ENCODE data around the gene GAB3. TPM values are rescaled to one million over a fixed set of nuclear protein-coding genes. Genes with fewer than 3 reads are reported as not detected.

The GAB3 gene
- 51.8 and 65.2 TPM in 2 replicates for total RNA-seq (2011; cell fraction: chromatin; rRNA removed; ENCODE audit: low replicate concordance)
- 18.2 and 24.6 TPM in 2 replicates for total RNA-seq (2011; cell fraction: nucleolus; rRNA removed)
- total RNA-seq (2011; cell fraction: nucleoplasm; rRNA removed): 34.5 and 48.9 TPM in 2 replicates
- total RNA-seq (2014; rRNA removed) (19.8 and 20.7 TPM in 2 replicates), total RNA-seq (2014; rRNA removed; fragmentation: Illumina TruSeq; extraction: Trizol) (22.7 and 24.8 TPM in 2 replicates), total RNA-seq (2015; rRNA removed; fragmentation: Illumina TruSeq; extraction: Trizol) (16.1 TPM in 2 replicates), total RNA-seq (2021) (23.3 and 25.6 TPM in 2 replicates), polyA plus RNA-seq (2011; rRNA removed) (21.4 and 30.7 TPM in 2 replicates), polyA plus RNA-seq (2014; fragmentation: Illumina TruSeq; extraction: Trizol) (26.2 and 31.4 TPM in 2 replicates), polyA plus RNA-seq (2014; fragmentation: Nextera tagmentation; extraction: Ambion mirVana) (10 to 100 TPM; 19.3 to 20.1 TPM), polyA plus RNA-seq (2014; rRNA removed) (18.3 and 20.2 TPM in 2 replicates), polyA minus RNA-seq (2011; rRNA and poly(A)+ RNA removed) (28.3 and 33.3 TPM in 2 replicates), Bru-seq, nascent RNA (percentile 76 among the genes with signal in this experiment), BruChase-seq, experiment 1, labeled RNA remaining after a 2-hour chase (percentile 83 among the genes with signal in this experiment), BruChase-seq, experiment 2, labeled RNA remaining after a 6-hour chase (percentile 84 among the genes with signal in this experiment)
- polyA plus RNA-seq (2011; cell fraction: cytosol; rRNA removed): 16.3 and 21.7 TPM in 2 replicates
- 86.0 and 94.1 TPM in 2 replicates for polyA plus RNA-seq (2011; cell fraction: nucleus; rRNA removed)
- 13.4 and 13.5 TPM in 2 replicates for polyA plus RNA-seq (2012)
- polyA minus RNA-seq (2011; cell fraction: cytosol; rRNA and poly(A)+ RNA removed): 22.1 and 22.8 TPM in 2 replicates
- 20.6 and 33.1 TPM in 2 replicates for polyA minus RNA-seq (2011; cell fraction: nucleus; rRNA and poly(A)+ RNA removed)
- long read RNA-seq, experiment 1, full-length matches to known transcripts: 3 of 58 reads
- long read RNA-seq, experiment 1, partial matches to known transcripts: 11 of 58 reads
- long read RNA-seq, experiment 1, other reads (novel, unspliced or antisense): 44 of 58 reads
- long read RNA-seq, experiment 2, partial matches to known transcripts: 1 of 26 reads
- long read RNA-seq, experiment 2, other reads (novel, unspliced or antisense): 24 of 26 reads
- long read RNA-seq, experiment 3, partial matches to known transcripts: 0 of 6 reads
- long read RNA-seq, experiment 3, other reads (novel, unspliced or antisense): 6 of 6 reads

DNA sequence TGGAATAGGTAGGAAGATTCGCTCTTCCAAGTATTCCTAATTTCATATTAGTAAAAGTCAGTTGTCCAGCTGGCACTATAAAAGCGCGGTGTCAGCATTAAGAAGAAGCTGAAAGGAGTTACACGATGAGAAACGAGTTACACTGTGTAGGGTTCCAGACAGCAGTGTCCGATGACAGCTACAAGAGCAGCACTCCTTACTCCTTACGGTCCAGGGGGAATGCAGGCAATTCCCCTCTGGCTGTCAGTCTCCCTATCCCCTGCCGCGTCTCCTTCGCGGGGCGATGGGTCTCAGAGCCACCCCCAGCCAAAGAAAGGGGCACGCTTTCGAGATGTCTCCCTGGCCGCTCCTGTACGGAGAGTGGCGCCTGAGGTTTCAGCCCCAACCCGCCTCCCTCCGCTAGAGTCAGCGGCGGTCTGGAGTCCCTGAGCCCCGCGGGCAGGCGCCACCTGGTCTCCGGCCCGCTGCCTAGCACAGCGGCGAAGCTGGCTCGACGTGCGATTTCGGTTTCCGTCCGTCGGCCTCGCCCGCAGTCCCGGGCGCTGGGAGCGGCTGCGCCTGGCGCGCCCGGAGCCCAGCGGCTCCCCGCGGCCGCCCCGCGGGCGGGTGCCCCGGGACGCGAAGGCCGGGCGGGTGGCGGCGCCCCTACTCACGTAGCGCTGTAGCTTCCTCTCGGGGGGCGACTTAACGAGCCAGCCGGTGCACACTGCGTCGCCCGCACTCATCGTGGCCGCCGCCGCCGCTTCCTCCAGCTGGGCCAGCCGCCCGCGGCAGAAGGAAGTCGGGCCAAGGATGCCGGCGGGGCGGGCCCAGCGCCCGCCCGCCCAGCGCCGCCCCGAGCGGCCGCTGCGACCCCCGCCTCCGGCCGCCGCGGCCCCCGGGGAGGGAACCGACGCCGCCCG is at the start of gene GAB3:
GAB3 (minus strand) TSS at position 777 of the 902 bp plus-strand sequence; CDS start at position 725, 52 bp downstream.
- H3K4me3 ChIP-seq: peak within 1 kb of the TSS; percentile 69
- H3K9ac ChIP-seq (ENCODE audit: insufficient read depth in 1 of 2, low read depth in 2 of 2, low read length in 2 of 2): peak within 1 kb of the TSS; percentile 91 to 92
- H3K4me2 ChIP-seq (ENCODE audit: insufficient read depth, low read length): peak within 1 kb of the TSS; percentile 94
- H4K20me1 ChIP-seq (replicated peaks; ENCODE audit: control insufficient read depth, insufficient read depth, low read length): no peaks in the 10 kb centered on the region
- no peaks in the 10 kb centered on the region for H3K27me3 ChIP-seq (ENCODE audit: control insufficient read depth in 2 of 2, insufficient read depth in 2 of 2, low read length in 2 of 2)
- no peaks in the 10 kb centered on the region for H3K36me3 ChIP-seq (ENCODE audit: control insufficient read depth, insufficient read depth, low read length)
- H3K9me1 ChIP-seq (ENCODE audit: control insufficient read depth, insufficient read depth, low read length): no peaks in the 10 kb centered on the region
- peak within 1 kb of the TSS; percentile 81 for H2AFZ ChIP-seq (ENCODE audit: low read depth, low read length)
- peak in 3 of 4 experiments; percentile 27 to 52 (median 41) for DNase-seq (ENCODE audit: extremely low read depth in 1 of 4, low spot score in 3 of 4)
- H3K79me2 ChIP-seq (ENCODE audit: control insufficient read depth, insufficient read depth, low read length): peaks cover 47% of the 10 kb centered on the region
- intact Hi-C loops (cut with micrococcal nuclease): no loop called here
- no peaks in the 10 kb centered on the region for H3K9me3 ChIP-seq (replicated peaks; ENCODE audit: control insufficient read depth, insufficient read depth, low read depth, low read length)
- peak; percentile 61 for ATAC-seq
- H3K4me1 ChIP-seq (replicated peaks in 1 of 2; ENCODE audit: control insufficient read depth in 2 of 2, insufficient read depth in 2 of 2, low read length in 2 of 2): peaks cover 20 to 29% of the 10 kb centered on the region in 2 experiments; a peak in 3 of 5 replicates
- ChIA-PET POLR2A (interaction anchor here (0.9 to 1.8 kb wide), 5 partner anchors 10 to 26 kb away, joined by 4 to 13 read pairs (median 5); partner anchors contain the start of gene DKC1), CTCF (ENCODE audit: low intra/inter-chr PET ratio) (interaction anchor here (0.6 kb wide), 1 partner anchor 201 kb away, joined by 3 read pairs; no protein-coding TSS in a partner anchor)
- H3K27ac ChIP-seq (ENCODE audit: extremely low read depth, low read depth, low read length): peak within 1 kb of the TSS; percentile 91
- BruUV-seq (replicated peaks): no TSS peak
- in situ Hi-C loops (cut with MboI): no loop called here
- no peak for FAIRE-seq
- 0% methylated on average over 35 of the region's 98 CpGs for WGBS (ENCODE audit: insufficient coverage, low coverage, missing lambda C conversion rate)
- TF ChIP-seq ZBTB49 (CRISPR knock-in tag; IDR thresholded peaks at IDR 0.05; ENCODE audit: borderline replicate concordance) (0 out of 2 replicates have a peak, but pooled peaks have one; percentile 58), PHF21A (IDR thresholded peaks at IDR 0.05; ENCODE audit: borderline replicate concordance, low read depth) (no peak), NCOR1 (IDR thresholded peaks at IDR 0.05) (no peak), E2F6 (IDR thresholded peaks at IDR 0.05; ENCODE audit: borderline replicate concordance in 1 of 2, extremely low read depth in 1 of 2, insufficient read depth in 1 of 2, insufficient read length in 1 of 2, low read depth in 1 of 2, low read length in 1 of 2, poor library complexity in 1 of 2, severe bottlenecking in 1 of 2) (peak in 1 of 2 experiments; percentile 19), TBP (optimal IDR thresholded peaks at IDR 0.05; ENCODE audit: low read depth, low read length) (no peak), POLR2G (IDR thresholded peaks at IDR 0.05; ENCODE audit: low read depth, low read length) (peak; percentile 74), RB1 (IDR thresholded peaks at IDR 0.05; ENCODE audit: low read depth) (0 out of 2 replicates have a peak, but pooled peaks have one; percentile 26), SMARCE1 (IDR thresholded peaks at IDR 0.05) (0 out of 2 replicates have a peak, but pooled peaks have one; percentile 9), SAP30 (IDR thresholded peaks at IDR 0.05; ENCODE audit: borderline replicate concordance, insufficient read depth, low read depth, low read length, poor library complexity, severe bottlenecking) (no peak), NBN (IDR thresholded peaks at IDR 0.05; ENCODE audit: low read depth) (0 out of 2 replicates have a peak, but pooled peaks have one; percentile 21), BHLHE40 (IDR thresholded peaks at IDR 0.05; ENCODE audit: low read length) (0 out of 2 replicates have a peak, but pooled peaks have one; percentile 5)

Data from K562 (cell line).